ENCODE data around the gene ISG15. TPM values are rescaled to one million over a fixed set of nuclear protein-coding genes. Genes with fewer than 3 reads are reported as not detected.

The ISG15 gene
- total RNA-seq, 2 donors from 2014 or later, result 46.6 to 48.4 TPM

GRCh38 chr1:1051127-1051810 lies 38.0 kb downstream of the ISG15 start:
- Histone ChIP-seq H3K4me3 (ENCODE audit: low read length) (no peak overlapping the region), H3K27me3 (ENCODE audit: control insufficient read depth, insufficient read depth, low read length, poor library complexity, severe bottlenecking) (no peaks in the 10 kb centered on the region), H3K9me3 (ENCODE audit: control insufficient read depth, low read length) (no peaks in the 10 kb centered on the region), H3K9ac (ENCODE audit: extremely low read depth, low read length, poor library complexity, severe bottlenecking) (no peak overlapping the region), H3K4me1 (ENCODE audit: control insufficient read depth, insufficient read depth, low read length) (no peaks in the 10 kb centered on the region), H3K36me3 (ENCODE audit: control insufficient read depth, insufficient read depth, low read length) (peaks cover 36% of the 10 kb centered on the region), H3K27ac (ENCODE audit: low read depth, low read length) (no peak overlapping the region)
- H3K9me3 Mint-ChIP-seq, result no peaks in the 10 kb centered on the region
- peaks cover 41% of the 10 kb centered on the region for H3K36me3 Mint-ChIP-seq (ENCODE audit: low read depth)
- H3K4me1 Mint-ChIP-seq, result no peaks in the 10 kb centered on the region
- H3K4me3 Mint-ChIP-seq, result no peak overlapping the region
- no peak overlapping the region for H3K27ac Mint-ChIP-seq
- no peak for TF ChIP-seq CTCF (conservative IDR thresholded peaks at IDR 0.05)
- DNase-seq, result peak; percentile 72
- peaks cover 3% of the 10 kb centered on the region for H3K27me3 Mint-ChIP-seq (ENCODE audit: insufficient read depth)
- 93 to 97% methylated on average over 40 to 46 of the region's 46 CpGs for WGBS, 2 experiments (ENCODE audit: insufficient coverage in 1 of 2, insufficient read length in 1 of 2)

- H3K9me3 ChIP-seq (ENCODE audit: control insufficient read depth, low read length), result no peaks in the 10 kb centered on the region
- Mint-ChIP-seq H3K36me3 (ENCODE audit: low read depth) (peaks cover 36% of the 10 kb centered on the region), H3K27ac (no peak overlapping the region), H3K4me1 (no peaks in the 10 kb centered on the region), H3K9me3 (no peaks in the 10 kb centered on the region), H3K4me3 (no peak overlapping the region), H3K27me3 (ENCODE audit: insufficient read depth) (peaks cover 10% of the 10 kb centered on the region)
- H3K9ac ChIP-seq (ENCODE audit: extremely low read depth, low read length, poor library complexity, severe bottlenecking), result no peak overlapping the region
- DNase-seq, result no peak
- 95 to 96% methylated on average over 26 to 29 of the region's 29 CpGs for WGBS, 2 experiments (ENCODE audit: insufficient coverage in 1 of 2, insufficient read length in 1 of 2)
- H3K4me1 ChIP-seq (ENCODE audit: control insufficient read depth, insufficient read depth, low read length), result no peaks in the 10 kb centered on the region
- H3K27ac ChIP-seq (ENCODE audit: low read depth, low read length), result no peak overlapping the region
- H3K4me3 ChIP-seq (ENCODE audit: low read length), result no peak overlapping the region
- TF ChIP-seq CTCF (conservative IDR thresholded peaks at IDR 0.05), result no peak
- H3K36me3 ChIP-seq (ENCODE audit: control insufficient read depth, insufficient read depth, low read length), result peaks cover 29% of the 10 kb centered on the region
- no peaks in the 10 kb centered on the region for H3K27me3 ChIP-seq (ENCODE audit: control insufficient read depth, insufficient read depth, low read length, poor library complexity, severe bottlenecking)
Measured at GRCh38 chr1:1052003-1052840, 38.9 kb downstream of the ISG15 start.

GRCh38 chr1:1053022-1053421 lies 39.7 kb downstream of the ISG15 start:
- no peak overlapping the region for H3K27ac ChIP-seq (ENCODE audit: low read depth, low read length)
- H3K4me1 ChIP-seq (ENCODE audit: control insufficient read depth, insufficient read depth, low read length), result no peaks in the 10 kb centered on the region
- H3K27me3 ChIP-seq (ENCODE audit: control insufficient read depth, insufficient read depth, low read length, poor library complexity, severe bottlenecking), result peaks cover 5% of the 10 kb centered on the region
- DNase-seq, result no peak
- peaks cover 27% of the 10 kb centered on the region for H3K36me3 ChIP-seq (ENCODE audit: control insufficient read depth, insufficient read depth, low read length)
- Mint-ChIP-seq H3K4me3 (no peak overlapping the region), H3K27ac (no peak overlapping the region), H3K36me3 (ENCODE audit: low read depth) (peaks cover 33% of the 10 kb centered on the region), H3K9me3 (no peaks in the 10 kb centered on the region), H3K4me1 (no peaks in the 10 kb centered on the region), H3K27me3 (ENCODE audit: insufficient read depth) (peaks cover 18% of the 10 kb centered on the region)
- no peak for TF ChIP-seq CTCF (conservative IDR thresholded peaks at IDR 0.05)
- no peaks in the 10 kb centered on the region for H3K9me3 ChIP-seq (ENCODE audit: control insufficient read depth, low read length)
- no peak overlapping the region for H3K4me3 ChIP-seq (ENCODE audit: low read length)
- no peak overlapping the region for H3K9ac ChIP-seq (ENCODE audit: extremely low read depth, low read length, poor library complexity, severe bottlenecking)
- WGBS, 2 experiments (ENCODE audit: insufficient coverage in 1 of 2, insufficient read length in 1 of 2), result 94 to 98% methylated on average over 12 to 15 of the region's 15 CpGs

All from endodermal cell (in vitro differentiated cells).